GM18511 (cell line): ENCODE results near the gene LHFPL2.

ENCODE experiments used
- ATAC-seq: cut with Tn5 transposase; IDR thresholded peaks from one replicate; pipeline ENCODE4 v1.9.1; 2021; ENCODE audit warnings: mild to moderate bottlenecking, moderate library complexity; ENCODE audit not compliant: unreplicated experiment

The LHFPL2 gene

DNA sequence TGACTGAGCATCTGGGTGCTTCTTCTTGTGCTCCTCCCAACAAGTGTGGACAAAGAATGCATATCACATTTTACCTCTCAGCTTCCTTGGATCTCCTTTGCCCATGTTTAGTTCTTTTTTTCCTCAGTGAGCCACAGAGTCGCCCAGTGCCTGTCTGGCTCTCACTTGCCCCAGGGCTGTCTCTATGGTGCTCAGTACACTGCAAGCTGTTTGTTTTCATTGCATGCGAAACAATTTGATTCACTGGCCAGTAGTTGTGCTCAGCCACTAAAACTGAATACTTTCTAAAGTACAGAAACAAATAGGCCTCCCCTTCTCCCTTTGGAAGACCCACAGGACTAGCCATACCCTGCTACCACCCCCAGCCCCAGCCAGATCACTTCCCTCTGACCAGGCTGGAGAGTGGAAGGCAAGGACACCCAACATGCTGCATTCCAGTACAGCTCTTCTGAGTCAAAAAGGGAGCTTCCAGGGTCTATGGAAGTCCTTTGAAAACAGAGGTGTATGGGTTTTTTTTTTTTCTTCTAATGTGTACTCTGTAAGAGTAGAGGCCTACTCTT is 3.8 kb downstream of the LHFPL2 start:
- ATAC-seq, result no peak

DNA sequence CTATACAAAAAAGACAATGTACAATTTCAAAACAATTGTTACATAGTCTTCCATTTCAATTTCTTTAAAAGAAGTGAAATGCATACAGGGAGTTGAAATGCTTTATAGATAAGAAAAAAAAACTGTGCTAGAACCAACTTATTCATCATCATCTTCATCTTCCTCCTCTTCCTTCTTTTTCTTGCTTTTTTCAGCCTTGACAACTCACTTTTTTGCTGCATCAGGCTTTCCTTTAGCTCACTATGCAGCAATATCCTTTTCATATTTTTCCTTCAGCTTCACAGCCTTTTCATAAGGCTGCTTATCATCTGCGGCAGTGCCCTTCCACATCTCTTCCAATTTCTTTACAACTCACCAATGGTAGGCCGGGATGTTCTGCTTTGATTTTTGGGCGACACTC is 4.4 kb downstream of the LHFPL2 start:
- no peak for ATAC-seq

DNA sequence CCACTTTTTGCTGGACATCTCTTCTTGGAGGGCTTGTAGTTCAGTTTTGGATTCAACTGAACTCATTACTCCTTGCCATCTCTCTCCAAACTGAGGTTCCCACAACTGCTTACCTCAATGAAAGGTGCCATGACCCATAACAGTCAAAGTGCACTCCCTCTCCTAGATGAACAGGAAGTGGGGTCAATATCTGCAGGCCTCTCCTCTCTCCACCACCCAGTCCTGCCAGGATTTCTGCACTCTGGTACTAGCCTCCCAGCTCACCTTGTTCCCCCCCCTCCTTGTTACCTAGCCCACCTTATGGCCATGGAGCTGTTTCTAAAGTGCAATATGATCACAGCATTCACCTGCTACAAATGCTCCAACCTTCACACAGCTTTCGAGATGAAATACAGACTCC is 5.9 kb downstream of the LHFPL2 start:
- no peak for ATAC-seq

DNA sequence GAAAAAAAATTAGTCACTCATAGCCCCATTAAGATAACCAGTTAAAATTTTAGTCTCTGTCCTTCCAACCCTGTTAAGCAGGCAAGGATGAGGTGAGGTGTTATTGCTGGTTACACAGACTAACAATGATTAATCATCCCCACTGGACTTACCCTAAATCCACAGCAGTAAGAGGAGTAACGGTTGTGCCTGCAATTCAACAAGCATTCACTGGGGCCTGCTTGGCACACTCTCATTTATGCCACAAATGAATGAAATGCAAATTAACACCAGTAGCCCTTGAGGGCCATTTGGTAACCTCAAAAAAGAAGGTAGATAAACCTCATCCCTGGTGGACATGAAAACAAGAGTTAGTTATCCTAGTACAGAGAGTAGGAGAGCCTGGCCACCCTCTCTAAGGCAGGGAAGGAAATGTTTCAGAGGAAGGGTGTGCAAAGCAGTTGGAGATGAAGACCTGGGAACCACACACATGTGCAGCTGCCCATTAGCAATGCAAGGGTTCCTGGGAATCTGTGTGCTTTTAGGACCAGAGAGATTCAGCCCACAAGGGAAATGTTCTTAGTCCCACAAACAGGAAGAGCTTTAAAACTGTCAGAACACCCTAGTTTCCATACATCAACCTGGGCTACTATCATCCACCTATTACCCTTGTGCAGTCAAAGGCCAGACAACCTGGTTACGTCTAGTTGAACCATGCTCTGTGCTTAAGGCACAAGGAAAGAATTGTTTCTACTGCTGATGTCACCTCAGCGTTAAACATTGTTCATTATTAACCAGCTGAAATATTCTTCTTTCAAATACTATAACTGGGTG is 7.7 kb downstream of the LHFPL2 start:
- peak; percentile 77 for ATAC-seq

DNA sequence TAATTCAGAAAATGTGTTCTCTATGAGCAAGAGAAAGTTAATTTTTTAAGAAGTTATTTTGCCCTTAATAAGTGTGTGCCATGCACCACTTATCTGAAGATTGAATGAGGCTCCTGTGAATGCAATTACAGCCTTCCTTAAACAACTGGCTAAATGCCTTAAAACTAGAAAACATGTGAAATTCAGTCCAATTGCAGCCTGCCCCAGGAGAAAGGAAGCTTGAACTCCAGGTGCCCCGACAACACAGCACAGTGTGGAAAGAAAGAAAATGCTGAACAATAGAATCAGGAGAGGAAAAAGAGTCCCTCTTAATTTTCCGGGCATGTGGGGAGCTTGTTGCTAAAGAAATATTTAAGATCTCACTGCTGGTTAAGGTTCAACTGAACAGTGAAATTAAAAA is 8.8 kb downstream of the LHFPL2 start:
- no peak for ATAC-seq

DNA sequence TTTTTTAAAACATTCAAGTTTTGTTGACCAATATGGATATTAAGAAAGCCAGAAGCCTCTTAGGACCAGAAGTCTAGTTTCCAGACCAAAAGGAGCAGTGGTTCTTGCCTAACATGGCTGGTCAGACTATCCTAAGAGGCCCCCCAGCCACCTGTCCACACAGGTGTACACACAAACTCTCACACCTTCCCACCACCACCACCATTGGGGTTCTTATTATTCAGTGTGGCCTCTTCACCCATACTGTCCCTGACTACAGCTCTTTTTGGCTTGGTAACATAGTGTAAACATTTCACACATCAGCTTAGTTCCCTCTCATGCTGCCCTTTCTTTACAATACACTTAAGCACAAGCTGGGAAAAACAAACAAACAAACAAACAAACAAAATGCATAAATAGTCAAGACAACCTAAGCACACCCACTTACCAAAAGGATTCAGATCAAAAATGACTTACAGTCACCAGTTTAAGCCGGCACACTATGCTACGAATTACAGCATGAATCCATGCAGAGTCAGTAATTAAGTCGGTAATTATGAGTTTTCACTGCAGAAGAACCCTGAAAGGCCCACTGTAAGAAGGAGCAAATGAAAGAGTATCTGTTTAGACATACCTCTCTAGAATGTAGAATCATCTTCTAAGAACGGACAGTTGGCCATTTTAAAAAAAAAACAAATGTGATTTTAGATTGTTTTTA is 9.5 kb downstream of the LHFPL2 start:
- ATAC-seq, result no peak

DNA sequence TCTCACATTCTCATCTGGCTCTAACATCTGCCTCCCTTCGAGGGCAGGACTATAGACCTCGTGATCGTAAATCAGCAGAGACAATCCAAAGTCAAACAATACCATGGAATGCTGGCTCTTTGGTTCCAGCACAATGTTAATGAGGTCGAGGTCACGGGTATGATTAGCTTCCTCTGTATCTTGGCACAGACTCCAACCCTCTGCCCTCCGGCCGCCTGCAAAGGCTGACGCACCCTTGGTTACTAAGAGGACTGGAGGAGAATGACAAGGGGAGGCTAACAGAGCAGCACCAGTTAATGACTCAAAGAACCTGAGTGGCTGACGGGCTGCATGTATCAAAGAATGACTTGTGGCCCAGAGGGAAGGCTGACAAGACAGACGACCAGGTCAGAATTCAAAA is 10.1 kb downstream of the LHFPL2 start:
- no peak for ATAC-seq

DNA sequence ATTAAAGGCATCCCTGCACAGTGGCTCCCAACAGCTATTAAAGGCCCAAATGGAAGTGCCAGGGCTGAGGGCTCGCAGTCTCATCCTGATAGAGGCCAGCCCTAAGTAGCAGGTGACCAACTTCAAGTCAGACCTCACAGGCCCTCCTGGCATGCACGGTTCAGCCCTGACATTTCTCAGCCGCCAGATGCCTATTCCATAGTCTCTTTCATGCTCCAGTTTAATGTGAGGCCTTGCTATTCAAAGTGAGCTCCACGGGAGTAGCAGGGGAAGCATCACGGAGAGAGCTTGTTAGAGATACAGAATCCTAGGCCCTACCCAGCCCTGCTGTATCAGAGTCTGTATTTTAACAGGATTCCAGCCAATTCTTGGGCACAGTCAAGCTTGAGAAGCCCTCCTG is 11.1 kb downstream of the LHFPL2 start:
- ATAC-seq, result no peak

DNA sequence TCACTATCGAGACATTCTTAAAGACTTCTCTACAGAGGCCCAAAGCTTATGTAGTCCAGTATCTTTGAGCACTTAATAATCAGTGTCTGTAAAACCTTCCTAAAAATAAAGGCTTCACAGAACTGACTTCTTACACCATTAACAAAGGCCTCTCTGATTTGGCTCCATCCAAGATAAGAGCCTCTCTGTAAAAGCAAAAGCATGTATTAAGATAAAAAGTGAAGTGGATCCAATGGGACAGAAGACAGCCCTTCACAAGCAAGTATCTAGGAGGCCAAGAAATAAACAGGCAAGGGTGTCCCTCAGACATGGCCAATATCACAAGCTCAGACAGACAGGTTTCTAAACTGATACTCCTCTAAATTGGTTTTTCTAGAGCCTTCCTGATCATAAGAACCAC is 11.9 kb downstream of the LHFPL2 start:
- ATAC-seq, result no peak

DNA sequence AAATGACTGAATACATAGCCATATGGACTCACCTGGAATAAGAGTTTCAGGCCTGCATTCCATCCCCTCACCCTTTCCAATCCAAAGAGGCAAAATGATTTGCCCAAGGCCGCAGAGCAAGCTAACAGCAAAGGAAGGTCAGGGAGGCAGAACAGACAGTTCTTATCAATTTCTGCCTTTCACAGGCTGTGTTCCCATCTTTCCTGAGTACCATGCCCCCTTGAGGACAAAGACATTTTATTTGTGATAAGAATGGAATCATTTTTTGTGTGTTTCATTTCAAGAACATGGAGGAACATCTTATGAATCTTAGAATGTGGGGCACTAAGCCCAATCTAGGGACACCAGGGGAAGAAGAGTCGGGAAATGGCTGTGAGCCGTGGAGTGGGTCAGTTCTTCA is 13.9 kb downstream of the LHFPL2 start:
- ATAC-seq, result no peak

DNA sequence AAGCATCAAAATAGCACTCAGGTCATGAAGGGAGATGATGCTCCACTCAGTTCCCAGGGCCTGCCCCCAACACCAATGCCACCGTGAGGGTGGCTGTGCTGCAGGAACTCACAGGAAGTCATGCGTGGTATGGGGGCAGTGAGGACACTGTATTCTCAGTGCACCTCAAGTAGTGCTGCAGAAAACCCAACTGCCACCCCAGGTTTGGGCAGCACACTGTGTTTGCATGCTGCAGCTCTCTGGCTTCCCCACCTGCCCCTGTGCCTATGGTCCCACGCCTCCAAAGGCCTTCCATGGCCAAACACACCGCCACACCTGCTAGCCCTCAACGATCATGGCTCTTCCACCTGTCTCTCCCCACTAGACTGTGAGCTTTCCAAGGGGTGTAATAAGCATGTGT is 14.3 kb downstream of the LHFPL2 start:
- no peak for ATAC-seq

DNA sequence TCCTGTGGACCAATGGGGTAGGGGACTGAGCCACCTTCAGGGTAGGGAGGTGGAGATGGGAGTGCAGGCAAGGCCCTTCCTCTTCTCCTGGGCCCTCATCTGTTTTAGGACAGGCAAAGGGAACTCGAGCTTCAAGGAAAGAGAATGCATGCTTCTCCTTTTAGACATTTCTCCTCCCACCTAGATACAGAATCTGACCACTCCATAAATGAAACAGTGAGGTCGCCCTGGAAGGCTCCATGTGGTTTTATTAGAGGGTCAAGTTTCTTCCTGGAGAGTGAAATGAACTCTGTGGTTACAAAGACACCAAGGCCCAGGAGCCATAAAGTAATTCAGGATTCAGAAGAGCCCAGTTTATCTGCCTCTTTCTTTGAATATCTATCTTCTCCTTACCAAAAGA is 14.9 kb downstream of the LHFPL2 start:
- ATAC-seq, result no peak

DNA sequence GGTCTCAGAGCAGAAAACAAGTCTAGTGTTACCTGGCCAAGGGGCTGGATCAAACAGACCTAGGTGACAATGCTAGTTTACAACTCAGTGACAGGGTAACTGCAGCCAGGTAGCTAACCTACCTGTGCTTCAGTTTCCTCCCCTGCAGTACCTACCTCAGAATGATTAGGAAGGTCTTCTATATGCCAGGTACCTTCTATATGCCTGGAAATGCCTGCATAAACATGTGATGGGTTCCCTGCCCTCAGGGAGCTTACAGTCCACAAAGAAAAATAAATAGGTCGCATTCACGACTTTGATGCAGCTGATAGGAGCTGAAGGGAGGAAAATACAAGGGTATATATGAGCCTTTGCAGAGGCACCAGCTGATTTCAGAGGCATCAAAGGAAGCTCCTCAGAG is 16.1 kb downstream of the LHFPL2 start:
- no peak for ATAC-seq

DNA sequence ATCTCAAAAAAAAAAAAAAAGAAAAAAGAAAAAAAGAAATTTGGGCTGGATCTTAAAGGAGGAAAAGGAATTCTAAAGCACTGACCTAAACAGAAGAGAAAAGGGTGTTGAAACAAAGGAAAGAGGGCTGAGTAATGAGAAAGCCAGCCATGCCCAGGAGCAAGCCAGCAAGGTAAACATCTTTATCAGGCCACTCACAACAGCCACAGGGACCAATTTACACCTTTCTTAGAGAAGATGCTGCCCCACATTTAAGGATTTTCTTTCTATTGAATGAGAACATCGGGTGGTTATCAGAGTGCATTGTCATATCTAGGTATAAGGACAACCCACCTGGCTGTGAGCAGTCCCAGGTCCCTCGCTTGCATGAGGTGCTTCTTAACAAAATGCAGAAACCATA is 16.6 kb downstream of the LHFPL2 start:
- ATAC-seq, result no peak

DNA sequence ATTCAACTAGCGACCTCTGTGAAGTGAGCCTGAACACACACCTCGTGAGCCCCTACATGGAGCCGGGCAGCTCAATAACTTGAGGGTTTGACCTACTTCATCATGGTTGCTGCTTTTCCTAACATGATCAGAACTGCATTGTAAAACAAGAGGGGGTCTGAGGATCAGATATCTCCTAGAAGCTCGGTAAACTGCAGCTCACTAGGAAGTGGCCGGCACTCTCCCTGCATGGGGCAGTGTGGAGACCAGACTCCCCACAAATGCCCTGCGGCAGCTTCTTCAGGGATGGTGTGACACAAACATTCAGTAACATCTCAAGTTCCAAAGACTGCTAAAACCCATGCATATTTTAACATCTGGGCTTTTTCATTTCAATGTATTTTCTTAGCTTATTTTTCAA is 18.5 kb downstream of the LHFPL2 start:
- ATAC-seq, result no peak

DNA sequence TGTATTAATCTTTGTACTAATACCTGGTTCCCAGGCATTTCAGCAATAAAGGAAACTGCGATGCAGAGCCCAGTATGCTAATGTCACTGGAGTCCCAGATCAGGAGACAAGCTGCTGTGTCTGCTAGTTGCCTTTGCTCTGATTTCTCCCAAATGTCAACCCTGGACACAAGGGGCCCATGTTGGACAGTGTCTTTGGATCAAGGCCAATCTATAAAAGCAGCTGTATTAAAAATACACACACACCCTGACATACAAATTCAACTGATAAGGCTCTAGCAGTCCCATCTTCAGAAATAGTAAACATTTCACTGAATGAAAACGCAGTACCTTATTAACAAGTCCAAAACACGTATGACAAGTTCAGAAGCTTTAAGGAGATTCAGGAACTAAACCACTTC is 18.9 kb downstream of the LHFPL2 start:
- no peak for ATAC-seq

DNA sequence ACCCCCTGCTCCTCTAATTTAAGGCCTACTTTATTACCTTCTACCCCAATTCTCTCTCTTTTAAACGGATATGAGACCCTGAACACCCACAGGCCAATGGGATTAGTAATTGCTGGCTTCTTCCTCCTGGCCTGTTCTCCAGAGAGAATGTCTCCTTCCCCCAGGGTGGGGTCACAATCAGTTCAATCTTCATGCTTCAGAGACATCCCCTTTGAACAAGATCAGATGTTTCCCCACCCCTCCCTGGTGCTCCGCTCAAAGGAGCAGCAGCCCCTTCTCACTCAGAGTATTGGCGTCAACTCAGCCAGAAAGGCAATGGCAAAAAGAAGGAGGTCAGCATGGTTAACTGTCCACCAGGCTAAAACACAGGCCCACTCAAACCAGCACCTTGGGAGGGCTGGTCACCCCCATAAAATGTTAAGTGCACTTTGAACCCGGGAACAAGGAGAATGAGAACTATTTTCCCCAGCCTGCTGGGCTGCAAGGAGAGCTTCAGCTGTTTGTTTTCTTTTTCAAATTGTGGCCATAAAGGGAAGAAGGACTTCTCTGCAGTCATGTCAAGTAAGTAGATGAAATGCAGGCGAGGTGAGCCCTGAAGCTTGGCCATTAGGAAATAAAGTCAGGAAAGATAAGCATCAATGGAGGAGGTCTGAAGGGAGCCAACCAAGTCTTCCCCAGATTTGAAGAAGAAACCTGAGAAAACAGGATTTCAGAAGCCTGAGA is 20.1 kb downstream of the LHFPL2 start:
- ATAC-seq, result no peak

DNA sequence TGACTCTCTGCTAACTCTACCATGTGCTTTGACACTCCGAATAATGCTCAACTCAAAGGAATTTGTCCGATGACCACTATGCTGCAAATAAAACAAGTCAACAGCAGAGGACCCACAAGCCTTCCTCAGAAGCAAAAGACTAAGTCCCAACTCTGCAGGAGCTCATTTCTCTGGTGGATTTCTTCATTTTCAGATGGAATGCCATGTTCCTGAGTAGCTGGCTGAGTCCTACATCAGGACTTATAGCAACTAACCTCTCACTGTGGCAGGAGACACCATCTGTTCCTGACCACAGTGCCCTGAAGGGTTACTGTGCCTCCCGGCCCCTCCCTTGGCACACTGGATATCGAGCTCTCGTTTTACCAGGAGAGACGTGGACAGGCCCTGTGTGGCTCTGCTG is 20.8 kb downstream of the LHFPL2 start:
- no peak for ATAC-seq

DNA sequence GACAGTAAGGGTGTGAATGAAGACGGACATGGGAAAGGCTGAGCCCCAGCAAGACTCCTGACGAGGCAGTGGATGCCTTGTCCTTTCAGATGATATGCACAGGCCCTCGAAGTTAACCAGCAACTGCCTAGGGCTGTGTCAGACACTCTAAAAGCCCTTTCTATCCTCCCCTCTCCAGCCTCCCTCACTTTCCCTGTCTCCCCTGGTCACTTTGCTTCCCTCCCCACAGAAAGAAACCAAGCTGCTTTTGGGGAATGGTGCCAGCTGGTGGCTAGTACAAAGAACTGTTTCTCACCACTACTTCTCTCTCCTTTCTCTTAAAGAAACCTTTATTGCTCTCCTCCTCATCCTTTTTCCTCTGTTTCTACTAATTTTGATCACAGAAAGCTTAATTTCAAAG is 21.4 kb downstream of the LHFPL2 start:
- ATAC-seq, result no peak

DNA sequence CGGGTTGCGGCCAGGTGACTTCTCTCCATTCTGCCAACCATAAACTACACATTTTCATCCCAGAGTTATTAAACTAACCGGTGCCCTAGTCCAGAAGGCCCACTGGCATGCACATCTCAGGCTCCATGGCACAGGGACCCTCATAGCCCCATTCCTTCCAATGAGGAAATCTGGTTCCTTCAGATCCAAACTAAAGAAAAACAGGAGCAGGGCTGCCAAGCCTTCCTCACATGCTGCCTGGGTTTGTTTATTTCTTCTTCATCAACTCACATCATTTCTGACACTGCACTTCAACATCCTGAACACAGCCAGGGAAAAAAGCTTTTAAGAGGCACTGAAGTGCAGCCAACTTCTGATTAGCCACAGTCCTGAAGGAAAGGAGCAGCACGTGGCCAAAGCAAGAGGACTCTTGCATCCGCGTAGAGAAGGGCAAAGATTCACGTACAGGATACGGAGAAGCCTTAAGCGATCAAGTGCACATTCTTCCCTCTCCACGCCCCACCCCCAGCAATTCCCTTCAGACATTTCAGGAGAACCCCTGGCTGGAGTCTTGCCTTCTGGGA is 22.5 kb downstream of the LHFPL2 start:
- no peak for ATAC-seq

DNA sequence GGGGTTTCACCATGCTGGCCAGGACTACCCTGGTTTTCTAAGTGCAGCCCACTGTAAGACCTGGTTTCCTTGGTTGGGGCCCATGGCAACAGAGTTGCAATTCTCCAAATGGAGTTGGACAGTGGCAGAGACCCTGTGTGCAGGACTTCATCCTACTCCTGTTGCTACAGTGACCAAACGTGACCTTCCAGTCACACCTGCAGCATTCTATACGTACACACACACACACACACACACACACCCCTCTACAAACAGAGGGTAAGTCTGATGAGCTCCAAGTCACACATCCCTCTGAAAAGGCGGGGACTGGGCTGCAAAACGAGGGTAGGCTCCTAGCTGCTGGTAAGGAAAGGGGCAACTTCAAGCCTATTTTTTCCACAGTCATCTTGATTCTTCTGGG is 23.6 kb downstream of the LHFPL2 start:
- no peak for ATAC-seq
